ENCODE results near the gene NRSN2.
A peak's percentile ranks its signal among the peaks of the same experiment; 100 is the strongest.

NRSN2 gene

GRCh38 chr20:346640-347316 is at the start of gene NRSN2:
Gene NRSN2, plus strand, starts transcription at chr20:347111. Its CDS starts 2,533 bp downstream, at chr20:349644.
- no peak for DNase-seq

- DNase-seq, result no peak
Observed at GRCh38 chr20:297925-298775, 48.8 kb upstream of the NRSN2 start.

GRCh38 chr20:298776-299391 is 48.0 kb upstream of the NRSN2 start:
- no peak for DNase-seq

DNA sequence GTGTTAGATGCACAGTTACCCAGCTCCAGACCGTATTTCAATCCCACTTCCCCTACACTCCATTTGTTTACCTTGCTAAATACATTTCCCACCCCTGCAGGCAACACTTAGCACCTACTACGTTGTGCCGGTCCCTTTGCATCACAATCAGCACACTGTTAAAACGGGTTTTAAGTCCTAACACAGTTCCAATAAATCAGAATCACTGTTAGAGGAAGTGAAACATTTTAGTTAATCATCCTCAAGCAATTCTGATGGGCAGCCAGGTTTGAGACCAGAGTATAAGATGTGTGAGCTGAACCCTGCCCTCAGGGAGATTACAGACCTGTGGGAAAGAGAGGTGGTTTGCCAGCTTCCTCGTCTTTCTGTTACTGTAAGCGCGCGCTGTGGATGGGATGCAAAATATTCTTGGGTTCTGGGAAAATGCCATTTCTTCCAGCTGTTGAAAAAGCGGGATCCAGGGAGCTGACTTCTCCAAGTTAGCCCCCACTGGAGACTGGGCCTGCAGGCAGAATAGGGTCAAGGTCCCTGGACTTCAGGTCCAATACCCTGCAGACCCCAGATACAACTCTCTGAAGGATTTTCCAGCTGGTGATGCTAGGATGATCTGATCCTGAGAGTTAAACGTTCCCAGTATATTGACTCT is 46.4 kb upstream of the NRSN2 start:
- DNase-seq, result peak; percentile 13

GRCh38 chr20:301886-302848 is 44.7 kb upstream of the NRSN2 start:
- DNase-seq, result no peak

- no peak for DNase-seq
Observed at GRCh38 chr20:305745-306144, 41.2 kb upstream of the NRSN2 start.

GRCh38 chr20:308427-309038 is 38.4 kb upstream of the NRSN2 start:
- no peak for DNase-seq

GRCh38 chr20:309306-309840 is 37.5 kb upstream of the NRSN2 start:
- DNase-seq, result no peak

DNA sequence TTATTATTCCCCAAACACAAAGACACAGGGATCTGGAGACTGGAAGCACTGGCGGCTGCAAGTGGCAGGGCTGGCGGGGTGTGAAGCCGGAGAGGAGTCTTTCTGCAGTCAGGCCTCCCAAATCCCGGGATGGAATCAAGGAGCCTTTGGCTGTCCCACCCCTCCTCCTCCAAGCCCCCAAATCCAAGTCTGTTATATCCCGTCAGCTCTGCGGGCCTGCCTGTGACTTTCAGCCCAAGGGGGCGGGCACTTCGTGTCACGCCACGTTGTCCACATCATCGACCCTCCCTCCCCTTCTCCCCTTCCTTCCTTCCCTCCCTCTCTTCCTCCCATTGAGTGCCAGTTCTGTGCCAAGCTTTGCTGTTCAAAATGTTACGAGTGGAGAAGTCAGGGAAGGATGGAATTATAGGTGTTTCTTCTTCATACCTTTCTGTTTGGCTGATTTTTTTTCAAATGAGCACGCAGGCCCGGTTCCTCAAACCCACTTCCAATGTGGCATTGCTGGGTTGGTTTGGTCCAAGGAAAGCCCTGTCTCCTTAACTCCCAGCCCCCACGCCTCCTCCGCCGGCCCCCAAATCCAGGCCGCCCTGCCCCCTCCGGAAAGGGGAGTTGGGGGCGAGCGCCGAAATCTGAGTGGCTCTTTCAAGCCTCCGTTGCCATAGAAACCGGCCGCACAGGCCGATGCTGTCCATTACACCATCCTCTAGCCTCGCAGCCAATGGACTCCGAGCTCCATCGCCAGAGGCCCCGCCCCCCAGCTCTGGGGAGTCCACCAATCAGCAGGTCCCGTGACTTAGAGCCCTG is 36.9 kb upstream of the NRSN2 start:
- no peak for DNase-seq

- no peak for DNase-seq
Observed at GRCh38 chr20:310645-311044, 36.3 kb upstream of the NRSN2 start.

DNA sequence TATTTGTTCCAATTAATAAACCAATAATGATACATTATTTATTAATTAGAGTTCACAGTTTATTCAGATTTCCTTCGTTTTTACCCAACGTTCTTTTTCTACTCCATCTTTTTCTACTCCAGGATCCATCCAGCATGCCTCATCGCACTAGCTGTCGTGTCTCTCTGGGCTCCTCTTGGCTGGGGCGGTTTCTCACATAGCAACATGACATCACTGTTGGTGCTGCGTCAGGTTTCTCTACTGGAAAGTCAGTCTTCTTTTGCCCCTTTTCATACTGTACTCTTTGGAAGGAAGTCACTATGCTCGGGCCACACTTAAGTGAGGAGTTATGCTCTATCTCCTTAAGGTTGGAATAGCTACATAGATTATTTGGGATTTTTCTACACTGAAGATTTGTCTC is 35.3 kb upstream of the NRSN2 start:
- DNase-seq, result no peak

- DNase-seq, result no peak
Observed at GRCh38 chr20:312067-312466, 34.8 kb upstream of the NRSN2 start.

- DNase-seq, result no peak
Observed at GRCh38 chr20:312866-313265, 34.0 kb upstream of the NRSN2 start.

- no peak for DNase-seq
Observed at GRCh38 chr20:313402-313801, 33.5 kb upstream of the NRSN2 start.

- DNase-seq, result no peak
Observed at GRCh38 chr20:313948-314347, 33.0 kb upstream of the NRSN2 start.

DNA sequence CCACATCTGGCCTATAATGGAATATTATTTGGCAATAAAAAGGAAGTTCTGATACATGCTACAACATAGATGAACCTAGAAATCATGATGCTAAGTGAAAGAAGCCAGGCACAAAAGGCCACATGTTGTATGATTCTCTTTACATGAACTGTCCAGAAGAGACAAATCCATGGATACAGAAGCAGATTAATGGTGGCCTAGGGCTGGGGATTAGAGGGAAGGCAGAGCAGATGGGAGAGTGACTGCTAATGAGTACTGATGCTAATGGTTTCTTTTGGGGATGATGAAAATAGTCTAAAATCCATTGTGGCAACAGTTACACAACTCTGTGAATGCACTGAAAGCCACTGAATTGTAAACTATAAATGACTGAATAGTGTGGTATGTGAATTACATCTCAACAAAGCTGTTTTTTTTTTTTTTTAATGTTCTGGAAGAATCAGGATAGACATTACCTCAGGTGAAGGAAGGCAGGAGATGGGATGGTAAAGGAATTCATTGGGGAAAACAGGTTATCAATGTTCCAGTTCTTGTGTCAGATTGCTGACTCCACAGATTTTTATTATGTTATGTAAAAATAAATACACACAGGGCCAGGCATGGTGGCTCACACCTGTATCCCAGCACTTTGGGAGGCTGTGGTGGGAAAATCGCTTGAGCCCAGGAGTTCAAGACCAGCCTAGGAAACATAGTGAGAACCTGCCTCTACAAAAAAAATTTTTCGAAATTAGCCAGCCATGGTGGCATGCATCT is 30.4 kb upstream of the NRSN2 start:
- no peak for DNase-seq

DNA sequence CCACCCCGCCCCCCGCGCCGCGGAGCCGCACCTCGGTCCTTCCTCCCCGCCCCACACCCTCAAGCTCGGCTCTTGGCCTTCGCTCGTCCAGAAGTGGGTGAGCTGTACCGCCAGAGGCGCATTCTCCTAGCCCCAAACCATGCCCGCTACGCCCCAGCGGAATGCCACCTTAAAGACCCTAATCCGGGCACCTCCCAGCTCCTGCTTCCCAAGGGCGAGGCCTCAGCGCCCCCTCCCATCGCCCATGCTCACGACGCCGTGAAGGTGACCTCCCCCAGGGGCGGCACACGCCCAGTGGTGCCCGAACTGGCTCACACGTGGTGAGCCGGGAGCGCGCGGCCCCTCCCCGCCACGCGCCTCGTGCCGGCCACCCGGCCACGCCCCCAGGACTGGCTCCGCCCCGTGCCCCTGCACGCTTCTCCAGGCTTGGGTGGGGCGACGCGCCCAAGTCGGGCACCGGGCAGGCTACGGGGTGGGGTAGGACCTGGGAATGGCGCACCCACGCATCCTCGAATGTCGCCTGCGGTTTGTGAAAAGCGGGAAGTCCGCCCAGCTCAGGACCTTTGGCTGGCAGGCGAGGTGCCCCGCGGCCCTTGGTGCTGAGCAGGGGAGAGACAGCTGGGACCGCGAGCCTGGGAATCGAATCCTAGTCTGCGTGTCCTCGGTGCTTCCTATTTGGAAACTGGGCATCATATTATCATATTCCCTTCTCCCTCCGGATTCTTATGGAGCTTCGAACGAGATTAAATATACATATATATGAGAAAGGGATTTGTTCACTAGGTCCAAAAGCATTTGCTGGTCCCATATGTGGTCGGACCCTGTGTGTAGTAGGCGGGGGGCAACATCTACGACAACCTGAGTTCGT is 22.5 kb upstream of the NRSN2 start:
- DNase-seq, result peak; percentile 16

- peak; percentile 80 for DNase-seq
Observed at GRCh38 chr20:325045-325888, 21.6 kb upstream of the NRSN2 start, which contains the start of gene SOX12. Gene SOX12, plus strand, starts transcription at chr20:325552. Its CDS starts 373 bp downstream, at chr20:325925.

Measured in SIG-M5 (cell line).